Embryonic facial prominence (tissue), 1 donor: Measurements from ENCODE around the gene GPBP1L1.

Experiments used
- DNase-seq: peaks from one replicate; pipeline ENCODE4 v3.0.0-alpha.2; 2016; ENCODE audit errors: extremely low spot score

Gene GPBP1L1

GRCh38 chr1:45586769-45587168 lies 99.6 kb downstream of the GPBP1L1 start:
- no peak for DNase-seq

DNA sequence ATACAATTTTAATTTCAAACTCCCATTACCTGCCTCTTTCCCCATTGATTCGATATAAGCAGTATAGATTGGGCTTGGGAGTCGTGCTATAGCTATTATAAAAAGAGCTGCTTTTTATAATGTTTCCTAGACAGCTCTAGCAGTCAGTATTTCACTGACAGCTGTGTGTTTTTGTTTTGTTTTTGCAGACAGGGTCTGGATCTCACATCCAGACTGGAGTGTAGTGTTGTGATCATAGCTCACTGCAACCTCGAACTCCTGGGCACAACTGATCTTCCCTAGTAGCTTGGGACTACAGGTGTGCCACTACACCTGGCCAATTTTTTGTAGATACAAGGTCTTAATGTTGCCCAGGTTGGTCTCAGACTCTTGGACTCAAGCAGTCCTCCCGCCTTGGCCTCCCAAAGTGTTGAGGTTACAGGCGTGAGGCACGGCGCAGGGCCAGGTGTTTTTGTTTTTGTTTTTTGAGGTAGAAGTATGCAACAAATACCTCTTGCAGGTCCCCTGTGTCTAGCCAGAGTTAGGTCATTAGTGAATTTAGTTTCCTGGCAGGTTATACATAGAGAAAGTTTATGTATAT lies 100.7 kb downstream of the GPBP1L1 start:
- no peak for DNase-seq

DNA sequence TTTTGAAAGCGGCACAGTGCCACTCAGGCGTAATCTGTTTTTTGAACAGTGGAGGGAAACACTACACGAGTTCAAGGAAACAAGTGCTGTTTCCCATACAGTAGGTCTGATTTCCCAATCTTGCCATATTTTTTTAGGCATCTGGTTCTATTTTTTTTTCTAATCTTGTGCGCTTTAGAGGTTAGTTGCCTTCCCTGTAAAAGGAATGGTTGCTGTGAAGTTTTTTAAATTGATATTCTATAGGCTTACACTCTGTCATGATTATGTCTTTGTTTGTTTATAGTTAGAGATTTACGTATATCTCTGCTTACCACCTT lies 101.3 kb downstream of the GPBP1L1 start:
- DNase-seq = no peak

GRCh38 chr1:45584351-45585109 lies 101.8 kb downstream of the GPBP1L1 start:
- peak; percentile 79 for DNase-seq

DNA sequence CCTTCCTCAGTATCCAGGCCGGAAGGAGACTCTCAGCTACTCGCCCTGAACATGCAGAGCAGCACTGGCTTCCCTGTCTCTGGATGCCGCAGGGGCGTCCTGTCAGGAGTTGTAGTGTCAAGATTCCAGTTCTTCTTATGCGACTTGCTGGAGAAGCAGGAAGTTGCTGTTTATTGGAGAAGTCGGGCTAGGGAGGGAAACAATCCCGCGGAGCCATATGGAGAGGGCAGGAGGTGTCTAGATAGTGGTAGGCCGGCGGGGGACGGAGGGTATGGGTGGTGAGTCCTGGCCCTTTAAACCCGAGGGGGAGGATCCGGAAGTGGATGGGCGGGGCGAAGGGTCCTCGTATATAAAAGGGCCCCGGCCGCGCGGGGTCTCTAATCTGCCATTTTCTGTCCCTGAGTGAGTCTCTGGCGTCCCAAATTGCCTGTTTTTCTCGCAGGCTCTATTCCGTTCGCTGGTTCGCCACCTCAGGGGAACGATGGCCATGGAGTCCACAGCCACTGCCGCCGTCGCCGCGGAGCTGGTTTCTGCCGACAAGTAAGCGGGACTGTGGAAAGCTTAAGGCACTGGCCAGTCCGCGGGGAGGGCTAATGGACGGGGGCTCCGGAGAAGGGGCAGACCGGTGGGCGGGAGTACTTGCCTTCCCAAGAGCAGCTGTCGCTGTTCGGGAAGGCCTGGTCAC lies 102.5 kb downstream of the GPBP1L1 start, which contains the start of gene NASP:
Gene NASP (plus strand): TSS at position 376 of the 685 bp plus-strand sequence. CDS start 106 bp downstream, at position 482.
- peak; percentile 71 for DNase-seq

- peak; percentile 92 for DNase-seq
These were observed 103.1 kb downstream of the GPBP1L1 start for GRCh38 chr1:45583264-45583665.
